Measurements from ENCODE around the gene NFIA. TPM values are rescaled to one million over a fixed set of nuclear protein-coding genes. Genes with fewer than 3 reads are reported as not detected.

The NFIA gene
- total and polyA plus RNA-seq, 2 of the 13 experiments (the other 11 are each of a cell fraction or from before 2014, with no cell fraction given), result 14.7 to 28.5 TPM

DNA sequence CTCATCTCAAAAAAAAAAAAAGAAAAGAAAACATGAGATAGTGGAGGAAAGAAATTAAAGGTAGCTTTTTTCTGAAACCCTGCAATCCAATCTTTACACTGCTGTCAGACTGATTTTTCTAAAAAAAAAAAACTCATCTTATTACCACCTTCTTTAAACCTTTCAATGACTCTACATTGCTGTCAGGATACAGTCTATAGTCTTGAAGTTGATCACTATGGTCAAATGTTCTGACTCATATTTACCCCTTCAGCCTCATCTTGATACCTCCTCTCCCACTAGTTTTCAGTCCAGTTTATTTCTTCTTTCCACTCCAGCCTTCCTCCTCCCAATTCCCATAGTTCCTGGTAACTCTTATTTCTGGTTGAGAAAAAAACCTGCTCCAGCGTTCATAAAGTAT, 17.7 kb upstream of the NFIA start:
- FAIRE-seq, result no peak

DNA sequence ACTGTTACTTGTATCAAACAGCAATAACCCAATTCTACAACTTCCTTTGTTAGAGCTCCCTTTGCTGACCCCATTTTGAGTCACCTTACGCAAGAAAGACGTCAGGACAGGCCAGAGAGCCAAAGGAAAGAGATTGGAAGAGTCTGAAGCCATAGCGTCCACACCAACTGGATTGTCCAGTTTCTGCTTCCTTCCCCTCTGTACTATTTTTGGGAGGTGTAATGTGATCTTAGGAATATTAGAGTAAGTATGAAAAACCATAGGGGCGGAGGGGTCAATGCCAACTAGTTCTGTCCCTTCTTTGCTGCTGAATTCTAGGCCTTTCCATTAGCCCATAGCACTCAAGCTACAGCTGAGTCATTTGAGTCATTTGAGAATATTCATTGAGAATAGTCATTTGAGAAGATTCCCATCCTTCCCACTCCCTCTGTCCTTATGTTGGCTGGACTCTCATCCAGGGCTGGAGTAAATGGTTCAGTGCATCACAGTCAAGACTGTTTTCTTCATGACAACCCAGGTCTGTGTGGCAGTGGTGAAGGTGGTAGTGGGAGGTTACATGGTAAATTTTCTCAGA, 14.8 kb upstream of the NFIA start:
- H3K27ac ChIP-seq (ENCODE audit: extremely low read length, insufficient read depth, low read length), result no peak overlapping the region
- POLR2A ChIA-PET, result no interaction called here

More for the DNA sequence above, 17.7 kb upstream of the NFIA start:
- Histone ChIP-seq H3K9me3 (ENCODE audit: low read length) (no peaks in the 10 kb centered on the region), H3K4me2 (ENCODE audit: low read depth, low read length) (no peak overlapping the region), H3K27me3 (ENCODE audit: control insufficient read depth in 1 of 2, insufficient read depth in 2 of 2, low read length in 2 of 2) (no peaks in the 10 kb centered on the region; a peak in 1 of 5 replicates), H3K4me3 (replicated peaks in 1 of 3; ENCODE audit: insufficient read depth in 1 of 3, low read depth in 2 of 3, low read length in 3 of 3) (no peak overlapping the region), H3K9ac (ENCODE audit: insufficient read depth, low read depth, low read length) (no peak overlapping the region), H3K27ac (ENCODE audit: extremely low read length, insufficient read depth, low read length) (no peak overlapping the region), H2AFZ (ENCODE audit: low read length) (no peak overlapping the region), H3K79me2 (ENCODE audit: insufficient read depth, low read length) (no peaks in the 10 kb centered on the region), H3K4me1 (ENCODE audit: insufficient read depth, low read length) (peaks cover 22% of the 10 kb centered on the region), H4K20me1 (ENCODE audit: insufficient read depth, low read length) (no peaks in the 10 kb centered on the region), H3K36me3 (replicated peaks in 1 of 2; ENCODE audit: control insufficient read depth in 1 of 2, insufficient read depth in 2 of 2, low read length in 2 of 2) (no peaks in the 10 kb centered on the region)
- no TSS peak for BruUV-seq (replicated peaks)
- in situ Hi-C loops (cut with HindIII; ENCODE audit: extremely low pct_ligation_motif_present, low pct_unique_long_range_greater_than_20kb) (no loop called here), intact Hi-C loops (cut with micrococcal nuclease; ENCODE audit: unreplicated experiment) (no loop called here)
- WGBS (ENCODE audit: low lambda C conversion rate), result 44% methylated on average over 1 of the region's 1 CpG
- TF ChIP-seq MAZ (IDR thresholded peaks at IDR 0.05; ENCODE audit: borderline replicate concordance, low read depth, low read length) (no peak), MAZ (CRISPR knock-in tag; IDR thresholded peaks at IDR 0.05; ENCODE audit: low read depth) (no peak), PLRG1 (conservative IDR thresholded peaks at IDR 0.05) (no peak), STAT5B (CRISPR knock-in tag; IDR thresholded peaks at IDR 0.05) (no peak), GATAD1 (CRISPR knock-in tag; IDR thresholded peaks at IDR 0.05) (no peak), POLR2AphosphoS2 (IDR thresholded peaks at IDR 0.05; ENCODE audit: low read depth, low read length) (no peak), ZNF567 (CRISPR knock-in tag; IDR thresholded peaks at IDR 0.05; ENCODE audit: borderline replicate concordance) (no peak)
- ChIA-PET POLR2A (no interaction called here), CTCF (ENCODE audit: low intra/inter-chr PET ratio, low total read pairs) (no interaction called here)
- ATAC-seq (no peak), DNase-seq (ENCODE audit: low spot score) (no peak)

More for the DNA sequence above, 14.8 kb upstream of the NFIA start:
- DNase-seq (ENCODE audit: low spot score), result no peak
- intact Hi-C loops (cut with micrococcal nuclease; ENCODE audit: unreplicated experiment), result no loop called here
- Histone ChIP-seq H3K4me1 (ENCODE audit: insufficient read depth, low read length) (peaks cover 22% of the 10 kb centered on the region), H3K4me2 (ENCODE audit: low read depth, low read length) (0 out of 2 replicates have a peak overlapping the region, but pooled peaks have one; percentile 12), H3K36me3 (replicated peaks in 1 of 2; ENCODE audit: control insufficient read depth in 1 of 2, insufficient read depth in 2 of 2, low read length in 2 of 2) (no peaks in the 10 kb centered on the region), H3K27me3 (ENCODE audit: control insufficient read depth in 1 of 2, insufficient read depth in 2 of 2, low read length in 2 of 2) (no peaks in the 10 kb centered on the region; a peak in 1 of 5 replicates), H3K79me2 (ENCODE audit: insufficient read depth, low read length) (no peaks in the 10 kb centered on the region), H4K20me1 (ENCODE audit: insufficient read depth, low read length) (no peaks in the 10 kb centered on the region), H3K4me3 (replicated peaks in 1 of 3; ENCODE audit: insufficient read depth in 1 of 3, low read depth in 2 of 3, low read length in 3 of 3) (no peak overlapping the region), H2AFZ (ENCODE audit: low read length) (peak overlapping the region; percentile 54), H3K9me3 (ENCODE audit: low read length) (no peaks in the 10 kb centered on the region), H3K9ac (ENCODE audit: insufficient read depth, low read depth, low read length) (no peak overlapping the region)
- FAIRE-seq, result no peak
- CTCF ChIA-PET (ENCODE audit: low intra/inter-chr PET ratio, low total read pairs), result no interaction called here
- ATAC-seq, result no peak
- TF ChIP-seq ADNP (CRISPR knock-in tag; IDR thresholded peaks at IDR 0.05), result no peak
- WGBS (ENCODE audit: low lambda C conversion rate), result 74% methylated on average over 4 of the region's 4 CpGs
- BruUV-seq (replicated peaks), result no TSS peak
- in situ Hi-C loops (cut with HindIII; ENCODE audit: extremely low pct_ligation_motif_present, low pct_unique_long_range_greater_than_20kb), result no loop called here
